HepG2 (cell line): ENCODE results near the gene CD151. TPM values are rescaled to one million over a fixed set of nuclear protein-coding genes. Genes with fewer than 3 reads are reported as not detected.
A peak's percentile ranks its signal among the peaks of the same experiment; 100 is the strongest.

Experiments used
- ATAC-seq: fragments of 200-7000 bp; cut with Tn5 transposase; 3 replicates; pipeline ENCODE4 v1.9.1; 2020; ENCODE audit warnings: mild to moderate bottlenecking, moderate library complexity
- BruUV-seq: library from RNA; stranded (reverse); fragments of 400-500 nt; replicated peaks from 2 replicates; lab custom pipeline; 2021; lab: Mats Ljungman, UMichigan
- CTCF ChIA-PET: fragments of 300-600 bp; formaldehyde crosslinking; extraction: SDS; loops from one replicate; lab custom pipeline; 2021; ENCODE audit warnings: low total read pairs, inconsistent platforms, low intra/inter-chr PET ratio; lab: Yijun Ruan, JAX
- POLR2A ChIA-PET: fragments of 350-600 bp; sonication (Branson Sonifier 250); formaldehyde crosslinking; loops from one replicate; lab custom pipeline; 2020; ENCODE audit warnings: antibody characterized with exemption, inconsistent platforms; lab: Yijun Ruan, JAX
- DNase-seq: peaks from one replicate; pipeline ENCODE4 v3.0.0-alpha.2; 2015; ENCODE audit warnings: low spot score
- FAIRE-seq: peaks from 3 replicates; lab custom pipeline; 2011; peaks lifted over from hg19 to GRCh38; lab: Jason Lieb, UNC
- H2AFZ ChIP-seq: one replicate; pipeline ENCODE4 v1.6.1; 2011; ENCODE audit warnings: low read length, inconsistent platforms
- H3K27ac ChIP-seq: fragments of 300-600 bp; 3 replicates; pipeline ENCODE4 v1.8.0; 2011; ENCODE audit warnings: mixed run types, mild to moderate bottlenecking, mixed read lengths, low read length, inconsistent platforms; ENCODE audit not compliant: insufficient read depth; ENCODE audit errors: extremely low read length
- H3K27me3 ChIP-seq, 2 experiments: fragments of 200-600 bp in 1 of 2; 2 replicates in 1 of 2; 3 replicates in 1 of 2; pipeline versions ENCODE4 v1.6.0 to v1.8.0; 2011; ENCODE audit warnings: low read length in 2 of 2, mild to moderate bottlenecking in 2 of 2, moderate library complexity in 2 of 2, inconsistent platforms in 1 of 2; ENCODE audit not compliant: insufficient read depth in 2 of 2, control insufficient read depth in 1 of 2
- H3K36me3 ChIP-seq, 2 experiments: fragments of 200-600 bp in 1 of 2; replicated peaks in 1 of 2; 2 replicates in 1 of 2; 3 replicates in 1 of 2; pipeline versions ENCODE4 v1.5.1 to v1.8.0; 2011; ENCODE audit warnings: low read length in 2 of 2, inconsistent platforms in 1 of 2; ENCODE audit not compliant: insufficient read depth in 2 of 2, control insufficient read depth in 1 of 2
- H3K4me1 ChIP-seq: 2 replicates; pipeline ENCODE4 v1.5.1; 2012; ENCODE audit warnings: low read length, inconsistent platforms; ENCODE audit not compliant: insufficient read depth
- H3K4me2 ChIP-seq: 2 replicates; pipeline ENCODE4 v1.6.0; 2011; ENCODE audit warnings: low read depth, low read length, inconsistent platforms
- H3K4me3 ChIP-seq, 3 experiments: fragments of 200-600 bp in 1 of 3; sonication (generic), shearing (Covaris generic) in 1 of 3; replicated peaks in 1 of 3; 2 replicates each; pipeline ENCODE4 v1.5.1; 2011 to 2016; ENCODE audit warnings: low read length in 3 of 3, inconsistent platforms in 2 of 3, low read depth in 2 of 3, mild to moderate bottlenecking in 2 of 3, control low read depth in 1 of 3, mixed read lengths in 1 of 3; ENCODE audit not compliant: insufficient read depth in 1 of 3
- H3K79me2 ChIP-seq: one replicate; pipeline ENCODE4 v1.6.1; 2011; ENCODE audit warnings: low read length, inconsistent platforms; ENCODE audit not compliant: insufficient read depth
- H3K9ac ChIP-seq: 2 replicates; pipeline ENCODE4 v1.6.0; 2011; ENCODE audit warnings: mild to moderate bottlenecking, low read depth, low read length, inconsistent platforms; ENCODE audit not compliant: insufficient read depth
- H3K9me3 ChIP-seq: 2 replicates; pipeline ENCODE4 v1.5.1; 2012; ENCODE audit warnings: mild to moderate bottlenecking, low read length
- H4K20me1 ChIP-seq: 2 replicates; pipeline ENCODE4 v1.6.0; 2011; ENCODE audit warnings: inconsistent platforms, mild to moderate bottlenecking, low read length, moderate library complexity; ENCODE audit not compliant: insufficient read depth
- AGO2 ChIP-seq: fragments of 200-400 bp; formaldehyde crosslinking; optimal IDR thresholded peaks from 2 replicates; pipeline ENCODE3; 2017; ENCODE audit warnings: mild to moderate bottlenecking, low read depth, low read length, moderate library complexity
- KDM1A ChIP-seq: IDR thresholded peaks from 2 replicates; pipeline ENCODE4 v1.6.1; 2016; ENCODE audit warnings: missing compliant biosample characterization
- KLF11 ChIP-seq: IDR thresholded peaks from 2 replicates; pipeline ENCODE4 v1.6.1; 2016; ENCODE audit warnings: missing compliant biosample characterization
- ZBTB21 ChIP-seq: sonication (generic); formaldehyde crosslinking; IDR thresholded peaks from 2 replicates; pipeline ENCODE4 v1.4.0; 2020; ENCODE audit warnings: missing genetic modification reagents
- WGBS: methylation state at CpG from one replicate; pipeline ENCODE4 v1.1.6; 2017; ENCODE audit warnings: low lambda C conversion rate; 5-methylcytosine and 5-hydroxymethylcytosine counted together
- in situ Hi-C: cut with HindIII; loops from 2 replicates; pipeline ENCODE4 v1.10.0; 2017; ENCODE audit warnings: low pct_unique_long_range_greater_than_20kb; ENCODE audit not compliant: extremely low pct_ligation_motif_present
- intact Hi-C: fragments of 100-400 bp; cut with micrococcal nuclease; formaldehyde crosslinking; loops from one replicate; pipeline ENCODE4 v1.10.0; 2022; ENCODE audit not compliant: unreplicated experiment
- polyA plus RNA-seq, 8 experiments: library from polyadenylated mRNA; depleted of rRNA in 3 of 8; stranded (reverse) in 7 of 8; unstranded in 1 of 8; fragments of >200 nt; fragmentation: Illumina TruSeq in 4 of 8; extraction: Trizol in 4 of 8; gene quantifications; 2 replicates each; pipeline versions ENCODE4 v1.2.1 to v1.2.3, GENCODE V29; 2011 to 2016; ENCODE audit warnings: low read depth in 4 of 8, missing spikeins in 1 of 8, mixed read lengths in 1 of 8; ENCODE audit not compliant: insufficient read depth in 1 of 8
- total RNA-seq, 5 experiments: library from RNA; depleted of rRNA; stranded (reverse); fragments of >200 nt; fragmentation: Illumina TruSeq; extraction: Trizol; gene quantifications; 2 replicates each; pipeline ENCODE4 v1.2.3, GENCODE V29; 2016; ENCODE audit warnings: low read depth in 1 of 5

CD151 gene
- total and polyA plus RNA-seq, 2 of the 13 experiments (the other 11 are each of a cell fraction or from before 2014, with no cell fraction given): 125 to 197 TPM

- ChIA-PET CTCF (no interaction called here), POLR2A (interaction anchor here (1.3 kb wide), 1 partner anchor 10 kb away, joined by 3 read pairs; no protein-coding TSS in a partner anchor)
- ATAC-seq: no peak
- intact Hi-C loops (no loop called here), in situ Hi-C loops (no loop called here)
- BruUV-seq: no TSS peak
- Histone ChIP-seq H3K9me3 (no peaks in the 10 kb centered on the region), H3K4me2 (no peak overlapping the region), H2AFZ (no peak overlapping the region), H4K20me1 (no peaks in the 10 kb centered on the region), H3K79me2 (no peaks in the 10 kb centered on the region), H3K36me3 (peaks cover 0 to 2% of the 10 kb centered on the region in 2 experiments; a peak in 1 of 5 replicates), H3K27me3 (peaks cover 0 to 2% of the 10 kb centered on the region in 2 experiments; a peak in 1 of 5 replicates), H3K4me1 (peaks cover 21% of the 10 kb centered on the region), H3K4me3 (no peak overlapping the region), H3K27ac (no peak overlapping the region), H3K9ac (no peak overlapping the region)
- 89% methylated on average over 14 of the region's 24 CpGs for WGBS
- no peak for DNase-seq
- FAIRE-seq: no peak
- TF ChIP-seq KDM1A (CRISPR knock-in tag): no peak
- peak; percentile 66 for TF ChIP-seq AGO2
Measured at GRCh38 chr11:786235-787083, 46.3 kb upstream of the CD151 start.

GRCh38 chr11:787084-787675, 45.6 kb upstream of the CD151 start:
- H3K9ac ChIP-seq: no peak overlapping the region
- in situ Hi-C loops: no loop called here
- TF ChIP-seq AGO2: peak; percentile 18
- no peak for TF ChIP-seq KLF11
- TF ChIP-seq ZBTB21 (CRISPR knock-in tag): no peak
- TF ChIP-seq, all 625 proteins: peak for 1
- no peaks in the 10 kb centered on the region for H4K20me1 ChIP-seq
- POLR2A ChIA-PET: interaction anchor here (1.3 kb wide), 1 partner anchor 9 kb away, joined by 3 read pairs; no protein-coding TSS in a partner anchor
- BruUV-seq: no TSS peak
- H2AFZ ChIP-seq: no peak overlapping the region
- DNase-seq: no peak
- WGBS: 93% methylated on average over 16 of the region's 24 CpGs
- H3K36me3 ChIP-seq: peaks cover 0 to 2% of the 10 kb centered on the region in 2 experiments; a peak in 1 of 5 replicates
- FAIRE-seq: no peak
- H3K4me2 ChIP-seq: no peak overlapping the region
- no peaks in the 10 kb centered on the region for H3K9me3 ChIP-seq
- ATAC-seq: no peak
- H3K79me2 ChIP-seq: no peaks in the 10 kb centered on the region
- H3K4me1 ChIP-seq: peaks cover 21% of the 10 kb centered on the region
- no peak overlapping the region for H3K27ac ChIP-seq
- H3K4me3 ChIP-seq: no peak overlapping the region
- CTCF ChIA-PET: no interaction called here
- intact Hi-C loops: no loop called here
- peaks cover 0 to 2% of the 10 kb centered on the region in 2 experiments; a peak in 1 of 5 replicates for H3K27me3 ChIP-seq
